8988T (cell line): ENCODE results near the gene MED23.
"Not testable (repeated sequence)": the region's sequence is repeated elsewhere in the genome, so short reads cannot be mapped to it uniquely, and the experiment has no call there.

Experiments used
- DNase-seq: peaks from one replicate; pipeline ENCODE4 v3.0.0; 2011

MED23 gene

GRCh38 chr6:131568726-131569125, 59.3 kb downstream of the MED23 start:
- DNase-seq, result no peak

GRCh38 chr6:131565056-131565455, 63.0 kb downstream of the MED23 start:
- no peak for DNase-seq

DNA sequence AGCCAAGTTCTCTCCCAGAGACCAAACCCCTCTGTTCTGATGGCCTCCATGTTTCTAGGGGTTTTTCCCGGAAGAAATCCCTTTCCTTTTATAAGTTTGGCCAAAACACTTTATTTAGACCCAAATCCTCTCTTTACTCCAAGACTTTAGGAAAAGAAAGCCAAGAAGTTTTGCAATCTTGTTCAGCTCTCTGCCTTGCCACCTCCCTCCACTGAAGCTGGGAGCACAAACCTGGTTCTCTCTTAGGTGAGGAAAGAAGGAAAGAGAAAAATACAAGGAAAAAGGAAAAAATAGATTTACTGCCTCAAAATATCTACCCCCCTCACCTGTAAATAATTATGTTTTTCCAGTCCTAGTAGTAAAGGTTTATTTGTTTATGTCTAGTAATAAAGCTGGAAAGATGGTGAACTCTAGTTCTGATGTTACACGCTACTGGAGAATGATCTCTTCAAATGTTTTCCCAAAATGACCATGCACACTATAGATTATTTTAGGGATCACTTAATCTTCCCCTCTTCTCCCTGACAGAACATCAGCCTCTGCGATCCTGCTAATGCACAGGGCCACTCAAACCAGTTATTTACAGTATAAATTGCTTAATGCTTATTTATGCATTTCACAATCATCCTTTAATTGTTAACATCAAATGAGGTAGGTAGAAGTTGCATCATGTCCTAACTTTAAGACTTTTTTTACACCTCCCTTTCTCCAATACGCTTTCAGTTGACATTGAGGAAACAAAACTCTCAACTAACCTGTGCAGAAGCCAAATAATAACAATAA, 65.9 kb downstream of the MED23 start:
- no peak for DNase-seq

GRCh38 chr6:131558922-131559321, 69.1 kb downstream of the MED23 start:
- DNase-seq, result no peak

DNA sequence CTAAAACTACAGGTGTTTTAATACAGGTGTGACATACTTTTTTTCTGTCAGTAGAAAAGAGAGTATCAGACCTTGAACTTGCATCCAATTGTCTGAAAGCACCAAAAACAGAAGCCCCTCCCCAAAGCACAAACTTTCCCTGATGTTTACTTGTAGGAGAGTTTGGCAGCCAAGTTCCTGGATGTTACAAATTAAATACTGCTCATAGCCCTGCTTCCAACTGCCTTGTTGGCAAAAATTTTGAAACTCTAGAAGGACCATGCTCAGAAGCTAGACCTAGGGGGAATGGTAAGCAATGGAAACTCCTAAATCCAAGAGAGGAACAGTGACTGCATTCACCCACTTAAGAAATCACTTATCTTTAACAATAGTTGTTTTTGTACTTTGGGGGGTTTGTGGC, 72.0 kb downstream of the MED23 start:
- no peak for DNase-seq

DNA sequence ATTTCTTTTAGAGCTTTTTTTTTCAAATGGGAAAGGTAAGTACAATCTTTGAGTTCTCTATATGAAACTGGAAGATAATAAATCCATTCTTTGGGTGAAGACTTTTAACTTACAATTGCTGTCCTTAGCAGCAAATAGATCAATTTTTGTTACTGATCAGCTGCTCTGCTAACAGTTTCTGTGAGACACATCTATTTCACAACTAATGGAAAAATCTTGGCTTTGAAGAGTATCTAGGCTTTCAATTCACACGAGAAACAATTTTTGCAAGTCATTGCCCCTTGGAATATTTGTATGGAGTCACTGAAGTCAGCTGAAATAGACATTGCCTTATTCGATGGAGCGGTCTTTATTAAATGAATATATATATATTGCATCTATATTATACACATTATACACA, 75.5 kb downstream of the MED23 start:
- no peak for DNase-seq

DNA sequence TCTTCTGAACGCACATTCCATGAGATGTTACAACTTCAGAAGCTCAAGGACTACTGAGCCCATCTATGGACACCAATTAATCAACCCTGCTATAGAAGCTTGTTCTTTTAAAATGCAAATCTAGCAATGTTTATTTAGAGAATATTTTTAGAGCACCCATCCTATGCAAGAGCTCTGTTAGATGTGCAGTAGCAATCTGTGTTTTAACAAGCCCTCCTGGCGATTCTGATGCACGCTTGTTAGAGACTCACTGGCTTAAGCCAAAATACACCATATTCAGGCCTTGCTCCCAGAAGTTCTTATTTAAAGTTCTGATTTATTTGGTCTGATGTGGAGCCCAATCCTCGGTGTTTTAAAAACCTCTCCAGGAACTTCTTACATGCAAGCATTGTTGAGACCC, 76.1 kb downstream of the MED23 start:
- DNase-seq, result no peak

DNA sequence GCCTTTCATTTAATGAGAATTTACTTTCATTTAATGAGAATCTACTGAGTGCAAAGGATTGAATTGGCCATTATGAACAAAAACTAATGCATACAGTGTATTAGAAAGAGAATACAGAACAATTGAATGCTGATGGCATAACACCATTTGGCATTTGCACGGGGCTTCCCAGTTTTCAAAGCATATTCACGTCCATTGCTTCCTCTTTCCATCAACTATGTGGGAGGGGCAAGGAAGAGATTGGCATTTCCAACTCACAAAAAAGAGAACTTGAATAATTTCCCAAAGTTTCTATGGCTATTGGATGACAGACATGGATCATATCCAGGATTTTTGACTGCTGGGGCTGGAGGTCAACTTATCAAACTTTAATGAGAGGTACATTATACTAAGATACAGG, 78.2 kb downstream of the MED23 start:
- DNase-seq, result no peak

- DNase-seq, result no peak
Measured at GRCh38 chr6:131548441-131548840, 79.6 kb downstream of the MED23 start.

DNA sequence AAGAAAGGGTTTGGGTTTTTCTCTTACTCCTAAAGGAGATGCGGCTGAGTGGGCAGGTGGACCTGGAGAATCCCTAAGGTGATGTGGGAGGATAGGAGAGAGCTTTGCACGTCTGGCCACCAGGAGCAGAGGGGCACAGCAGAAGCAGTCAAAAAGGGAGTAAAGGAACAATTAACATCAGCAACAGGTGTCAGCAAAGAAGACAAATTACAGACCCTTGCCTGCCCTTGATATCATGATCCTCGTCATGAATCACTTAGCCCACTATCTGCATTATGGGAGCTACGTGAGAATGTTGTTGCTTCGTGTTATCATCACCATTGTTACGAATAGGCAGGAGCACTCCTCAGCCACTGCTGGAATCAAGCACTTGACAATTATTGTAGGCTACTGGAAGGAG, 80.6 kb downstream of the MED23 start:
- no peak for DNase-seq

DNA sequence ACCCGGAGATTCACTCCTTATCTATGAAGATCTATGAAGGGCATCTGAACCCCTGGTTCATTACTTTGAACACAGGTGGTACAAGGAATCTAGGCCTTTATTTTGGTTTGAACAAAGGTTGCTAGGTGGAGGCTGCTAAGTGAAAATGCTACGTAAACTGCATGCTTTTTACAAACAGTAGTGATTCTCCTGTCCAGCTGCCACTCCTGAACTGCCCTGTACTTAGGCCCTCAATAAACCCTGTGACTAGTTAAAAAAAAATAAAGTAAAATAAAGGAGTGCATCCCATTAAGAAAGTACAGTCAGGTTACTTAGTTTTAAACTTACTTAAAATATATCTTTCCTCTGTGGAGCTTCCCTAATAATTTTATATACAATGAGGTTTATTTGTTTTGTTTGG, 82.7 kb downstream of the MED23 start:
- DNase-seq, result no peak

GRCh38 chr6:131538615-131539014, 89.4 kb downstream of the MED23 start:
- not testable (repeated sequence) for DNase-seq

DNA sequence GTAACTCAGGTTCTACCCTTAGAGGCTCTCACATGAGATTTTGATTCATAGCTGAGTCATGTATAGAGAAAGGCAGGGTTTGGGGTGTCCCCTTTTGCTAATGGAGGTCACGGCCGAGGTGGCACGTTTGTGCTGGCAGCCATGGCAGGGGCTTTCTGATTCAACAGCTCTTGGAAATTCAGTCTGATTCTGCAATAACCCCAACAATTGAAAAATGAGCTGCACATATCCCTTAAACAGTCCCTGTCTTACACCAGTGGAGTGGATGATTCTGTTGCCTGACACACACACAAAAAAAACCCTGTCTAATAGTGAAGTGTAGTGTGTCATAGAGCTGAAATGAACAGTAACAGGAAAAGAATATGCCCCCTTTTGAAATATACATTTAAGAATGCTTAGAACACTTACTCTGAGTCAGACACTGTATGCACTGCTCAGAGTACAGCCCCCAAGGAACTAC, 95.4 kb downstream of the MED23 start:
- no peak for DNase-seq

- not testable (repeated sequence) for DNase-seq
Measured at GRCh38 chr6:131531681-131532080, 96.4 kb downstream of the MED23 start.

DNA sequence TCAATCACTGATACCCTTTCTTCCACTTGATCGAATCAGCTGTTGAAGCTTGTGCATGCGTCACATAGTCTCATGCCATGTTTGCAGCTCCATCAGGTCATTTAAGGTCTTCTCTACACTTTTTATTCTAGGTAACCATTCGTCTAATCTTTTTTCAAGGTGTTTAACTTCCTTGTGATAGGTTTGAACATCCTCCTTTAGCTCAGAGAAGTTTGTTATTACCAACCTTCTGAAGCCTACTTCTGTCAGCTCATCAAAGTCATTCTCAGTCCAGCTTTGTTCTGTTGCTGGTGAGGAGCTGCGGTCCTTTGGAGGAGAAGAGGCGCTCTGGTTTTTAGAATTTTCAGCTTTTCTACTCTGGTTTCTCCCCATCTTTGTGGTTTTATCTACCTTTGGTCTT, 97.1 kb downstream of the MED23 start:
- DNase-seq, result not testable (repeated sequence)

GRCh38 chr6:131524695-131525336, 103.2 kb downstream of the MED23 start:
- no peak for DNase-seq

DNA sequence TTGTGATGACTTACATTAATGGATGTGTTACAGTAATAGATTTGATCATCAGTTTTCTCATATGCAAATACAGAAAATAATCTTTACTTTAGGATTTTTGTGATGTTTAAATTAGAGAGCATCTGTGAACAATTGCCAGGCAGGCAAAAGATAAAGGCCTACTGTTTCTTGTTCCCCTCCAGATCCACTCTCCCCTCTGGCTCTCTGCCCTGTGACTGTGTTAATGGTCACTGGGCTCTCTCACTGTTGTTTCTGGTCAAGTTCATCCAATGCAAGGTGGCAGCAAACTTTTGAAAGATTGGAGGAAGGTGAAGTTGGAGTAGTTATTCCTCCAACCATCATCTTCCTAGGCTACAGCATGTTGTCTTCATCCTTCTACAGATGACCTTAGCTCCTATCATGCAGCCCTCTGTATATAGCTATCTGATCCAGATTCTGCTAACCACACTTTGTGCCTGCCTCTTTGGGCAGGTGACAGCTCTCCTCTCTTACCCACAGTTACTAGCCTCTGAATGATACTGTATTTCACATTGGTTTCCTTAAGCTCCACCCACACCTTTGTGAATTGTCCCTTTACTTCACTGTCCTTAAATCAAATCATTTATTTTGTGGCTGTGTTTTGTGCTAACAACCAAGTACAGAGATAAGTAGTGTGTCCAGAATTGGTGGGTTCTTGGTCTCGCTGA, 103.9 kb downstream of the MED23 start:
- no peak for DNase-seq
